ENCODE measurements around the gene SH3PXD2B. TPM values are rescaled to one million over a fixed set of nuclear protein-coding genes. Genes with fewer than 3 reads are reported as not detected.

Gene SH3PXD2B
- total RNA-seq, 1 donor from 2014 or later: 81.1 TPM

DNA sequence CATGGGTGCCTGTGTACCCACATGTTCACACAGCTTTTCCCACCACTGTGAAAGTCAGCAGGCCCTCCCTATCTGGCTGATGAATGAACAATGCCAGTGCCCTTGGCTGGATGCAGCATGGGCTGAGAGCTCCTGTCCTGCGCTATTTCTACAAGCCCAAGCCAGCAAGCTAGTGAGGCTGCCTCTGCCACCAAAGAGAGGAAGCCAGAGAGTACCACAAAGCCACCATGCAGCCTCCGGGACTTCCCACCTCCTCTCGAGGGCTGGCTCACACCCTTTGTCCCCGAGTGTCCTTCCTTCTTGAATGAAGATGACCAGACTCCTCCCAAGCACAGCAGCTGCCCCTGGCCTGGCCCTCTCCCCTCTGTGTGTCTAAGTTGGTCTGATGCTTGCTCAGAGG is 76.5 kb downstream of the SH3PXD2B start:
- Mint-ChIP-seq H3K36me3 (ENCODE audit: low read depth) (peaks cover 51% of the 10 kb centered on the region), H3K27ac (ENCODE audit: unreplicated experiment) (no peak overlapping the region), H3K4me1 (ENCODE audit: low read depth) (peaks cover 14% of the 10 kb centered on the region), H3K9me3 (ENCODE audit: low read depth) (no peaks in the 10 kb centered on the region), H3K4me3 (ENCODE audit: unreplicated experiment) (no peak overlapping the region), H3K27me3 (ENCODE audit: low read depth) (no peaks in the 10 kb centered on the region)
- DNase-seq (ENCODE audit: low spot score): no peak
- TF ChIP-seq, protein P1, sequence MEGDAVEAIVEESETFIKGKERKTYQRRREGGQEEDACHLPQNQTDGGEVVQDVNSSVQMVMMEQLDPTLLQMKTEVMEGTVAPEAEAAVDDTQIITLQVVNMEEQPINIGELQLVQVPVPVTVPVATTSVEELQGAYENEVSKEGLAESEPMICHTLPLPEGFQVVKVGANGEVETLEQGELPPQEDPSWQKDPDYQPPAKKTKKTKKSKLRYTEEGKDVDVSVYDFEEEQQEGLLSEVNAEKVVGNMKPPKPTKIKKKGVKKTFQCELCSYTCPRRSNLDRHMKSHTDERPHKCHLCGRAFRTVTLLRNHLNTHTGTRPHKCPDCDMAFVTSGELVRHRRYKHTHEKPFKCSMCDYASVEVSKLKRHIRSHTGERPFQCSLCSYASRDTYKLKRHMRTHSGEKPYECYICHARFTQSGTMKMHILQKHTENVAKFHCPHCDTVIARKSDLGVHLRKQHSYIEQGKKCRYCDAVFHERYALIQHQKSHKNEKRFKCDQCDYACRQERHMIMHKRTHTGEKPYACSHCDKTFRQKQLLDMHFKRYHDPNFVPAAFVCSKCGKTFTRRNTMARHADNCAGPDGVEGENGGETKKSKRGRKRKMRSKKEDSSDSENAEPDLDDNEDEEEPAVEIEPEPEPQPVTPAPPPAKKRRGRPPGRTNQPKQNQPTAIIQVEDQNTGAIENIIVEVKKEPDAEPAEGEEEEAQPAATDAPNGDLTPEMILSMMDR (IDR thresholded peaks at IDR 0.05): no peak

GRCh38 chr5:172377438-172377837 is 76.9 kb downstream of the SH3PXD2B start:
- Mint-ChIP-seq H3K27me3 (ENCODE audit: low read depth) (no peaks in the 10 kb centered on the region), H3K4me1 (ENCODE audit: low read depth) (peaks cover 14% of the 10 kb centered on the region), H3K36me3 (ENCODE audit: low read depth) (peaks cover 52% of the 10 kb centered on the region), H3K9me3 (ENCODE audit: low read depth) (no peaks in the 10 kb centered on the region), H3K27ac (ENCODE audit: unreplicated experiment) (no peak overlapping the region), H3K4me3 (ENCODE audit: unreplicated experiment) (no peak overlapping the region)
- TF ChIP-seq, protein P1 (IDR thresholded peaks at IDR 0.05): no peak
- no peak for DNase-seq (ENCODE audit: low spot score)

DNA sequence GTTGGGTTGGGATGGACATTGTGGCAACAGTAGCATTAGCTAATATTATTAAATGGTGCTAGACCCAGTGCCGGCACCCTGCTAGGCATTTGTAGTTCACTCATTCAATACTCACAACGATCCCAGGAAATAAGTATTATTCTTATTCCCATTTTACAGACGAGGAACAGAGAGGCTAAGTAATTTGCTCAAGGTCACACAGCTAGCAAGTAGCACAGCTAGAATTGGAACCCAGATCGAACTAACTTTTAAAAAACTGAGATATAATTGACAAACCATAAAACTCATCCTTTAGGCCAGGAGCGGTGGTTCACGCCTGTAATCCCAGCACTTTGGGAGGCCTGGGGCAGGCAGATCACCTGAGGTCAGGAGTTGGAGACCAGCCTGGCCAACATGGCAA is 79.5 kb downstream of the SH3PXD2B start:
- Mint-ChIP-seq H3K27me3 (ENCODE audit: low read depth) (no peaks in the 10 kb centered on the region), H3K9me3 (ENCODE audit: low read depth) (peaks cover 12% of the 10 kb centered on the region), H3K4me3 (ENCODE audit: unreplicated experiment) (no peak overlapping the region), H3K27ac (ENCODE audit: unreplicated experiment) (no peak overlapping the region), H3K36me3 (ENCODE audit: low read depth) (peaks cover 48% of the 10 kb centered on the region), H3K4me1 (ENCODE audit: low read depth) (peaks cover 3% of the 10 kb centered on the region)
- TF ChIP-seq, protein P1 (IDR thresholded peaks at IDR 0.05): no peak
- no peak for DNase-seq (ENCODE audit: low spot score)

DNA sequence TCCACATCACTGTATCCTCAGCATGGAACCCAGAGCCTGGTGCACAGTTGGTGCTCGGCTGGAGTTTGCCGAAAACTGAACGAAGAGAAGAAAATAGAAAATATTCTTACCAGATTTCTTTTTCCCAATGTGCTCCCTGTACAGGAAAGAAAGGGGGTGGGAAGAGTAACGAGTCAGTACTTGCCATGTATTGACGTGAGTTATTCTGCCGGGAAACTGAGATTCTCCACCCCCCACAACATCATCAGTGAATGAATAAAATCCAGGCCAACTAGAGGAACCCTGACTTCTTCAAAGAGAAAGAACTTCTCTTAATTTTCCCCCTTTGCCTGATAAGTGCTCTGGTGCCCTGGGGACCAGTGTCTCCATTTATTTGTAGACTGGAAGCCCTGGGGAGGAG is 80.6 kb downstream of the SH3PXD2B start:
- H3K4me1 Mint-ChIP-seq (ENCODE audit: low read depth): no peaks in the 10 kb centered on the region
- DNase-seq (ENCODE audit: low spot score): no peak
- peaks cover 48% of the 10 kb centered on the region for H3K36me3 Mint-ChIP-seq (ENCODE audit: low read depth)
- peaks cover 12% of the 10 kb centered on the region for H3K9me3 Mint-ChIP-seq (ENCODE audit: low read depth)
- no peak overlapping the region for H3K4me3 Mint-ChIP-seq (ENCODE audit: unreplicated experiment)
- no peak overlapping the region for H3K27ac Mint-ChIP-seq (ENCODE audit: unreplicated experiment)
- TF ChIP-seq, protein P1 (IDR thresholded peaks at IDR 0.05): no peak
- no peaks in the 10 kb centered on the region for H3K27me3 Mint-ChIP-seq (ENCODE audit: low read depth)

DNA sequence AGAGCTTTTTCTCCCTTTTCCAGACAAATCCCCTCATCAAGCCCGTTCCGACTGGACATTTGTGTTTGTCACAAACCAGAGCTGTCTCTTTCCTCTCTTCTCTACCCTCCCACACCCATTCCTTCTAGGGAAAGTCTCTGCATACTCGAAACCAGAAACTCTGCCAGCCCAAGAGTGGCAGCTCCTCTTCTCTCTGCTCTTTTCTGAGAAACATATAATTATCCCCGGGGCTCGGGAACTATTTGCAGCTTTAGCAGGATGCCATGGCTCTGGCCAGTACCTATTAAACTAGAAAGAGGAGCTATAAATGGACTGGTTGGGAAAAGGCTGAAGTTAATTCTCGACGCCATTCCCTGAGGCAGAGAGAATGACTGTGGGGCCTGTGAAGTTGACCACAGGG is 82.6 kb downstream of the SH3PXD2B start:
- Mint-ChIP-seq H3K9me3 (ENCODE audit: low read depth) (peaks cover 12% of the 10 kb centered on the region), H3K4me1 (ENCODE audit: low read depth) (no peaks in the 10 kb centered on the region), H3K27me3 (ENCODE audit: low read depth) (no peaks in the 10 kb centered on the region), H3K27ac (ENCODE audit: unreplicated experiment) (no peak overlapping the region), H3K36me3 (ENCODE audit: low read depth) (peaks cover 46% of the 10 kb centered on the region), H3K4me3 (ENCODE audit: unreplicated experiment) (no peak overlapping the region)
- DNase-seq (ENCODE audit: low spot score): no peak
- TF ChIP-seq, protein P1 (IDR thresholded peaks at IDR 0.05): no peak
